OCI-LY1 (cell line): ENCODE data around the gene STK36.

Experiments used
- CTCF ChIP-seq: fragments of 200-600 bp; sonication (generic), shearing (Covaris generic); IDR thresholded peaks from 2 replicates; pipeline ENCODE4 v1.5.1; 2017; ENCODE audit warnings: mild to moderate bottlenecking, antibody characterized with exemption, low read length, moderate library complexity, mixed read lengths
- EZH2 ChIP-seq: fragments of 200-600 bp; sonication (generic), shearing (Covaris generic); IDR thresholded peaks from 2 replicates; pipeline ENCODE4 v1.8.0; 2017; ENCODE audit warnings: borderline replicate concordance, mixed run types, mild to moderate bottlenecking, antibody characterized with exemption, low read length, moderate library complexity, mixed read lengths

- TF ChIP-seq CTCF = no peak
- TF ChIP-seq EZH2 = no peak
Observed at GRCh38 chr2:218642121-218642656, 29.7 kb upstream of the STK36 start.
